Left ventricle myocardium inferior (tissue), 1 donor: ENCODE data around the gene NKAIN2. TPM values are rescaled to one million over a fixed set of nuclear protein-coding genes. Genes with fewer than 3 reads are reported as not detected.
A peak's percentile ranks its signal among the peaks of the same experiment; 100 is the strongest.

Experiments
- DNase-seq: peaks from one replicate; pipeline ENCODE4 v3.0.0-alpha.2; 2020
- H3K27ac ChIP-seq: fragments of 200-600 bp; replicated peaks from 2 replicates; pipeline ENCODE4 v1.8.0; 2021
- H3K27me3 ChIP-seq: fragments of 200-600 bp; 2 replicates; pipeline ENCODE4 v1.8.0; 2021; ENCODE audit warnings: low read depth
- H3K36me3 ChIP-seq: fragments of 200-600 bp; 2 replicates; pipeline ENCODE4 v1.8.0; 2021
- H3K4me1 ChIP-seq: fragments of 200-600 bp; 2 replicates; pipeline ENCODE4 v1.8.0; 2021
- H3K4me3 ChIP-seq: fragments of 200-600 bp; 2 replicates; pipeline ENCODE4 v1.8.0; 2021; ENCODE audit warnings: mild to moderate bottlenecking, moderate library complexity
- H3K9me3 ChIP-seq: fragments of 200-600 bp; replicated peaks from 2 replicates; pipeline ENCODE4 v1.8.0; 2021
- CTCF ChIP-seq: fragments of 200-600 bp; IDR thresholded peaks from 2 replicates; pipeline ENCODE4 v1.8.0; 2021; ENCODE audit warnings: antibody characterized with exemption, mild to moderate bottlenecking, borderline replicate concordance
- intact Hi-C: fragments of 100-400 bp; cut with micrococcal nuclease; formaldehyde crosslinking; loops from one replicate; pipeline ENCODE4 v1.11.0; 2022
- total RNA-seq: library from RNA; stranded (reverse); fragmentation: NEBNext Ultra II Directional; extraction: Animal tissue kit (Norgen Biotek cat#: 25700); gene quantifications from one replicate; pipeline ENCODE4 v1.2.1, GENCODE V29; 2021
- donor health status: DM: no; HTN: yes; CAD: no; lungs with severe emphysema.

The NKAIN2 gene
- total RNA-seq, 1 donor from 2014 or later = 0.22 TPM

GRCh38 chr6:123802351-123802696, 1.3 kb upstream of the NKAIN2 start:
- peaks cover 16% of the 10 kb centered on the region for H3K4me1 ChIP-seq
- DNase-seq = no peak
- TF ChIP-seq CTCF = no peak
- no peaks in the 10 kb centered on the region for H3K9me3 ChIP-seq
- no peak overlapping the region for H3K27ac ChIP-seq
- intact Hi-C loops = no loop called here
- peak overlapping the region; percentile 70 for H3K4me3 ChIP-seq
- H3K27me3 ChIP-seq = peaks cover 90% of the 10 kb centered on the region
- H3K36me3 ChIP-seq = no peaks in the 10 kb centered on the region

GRCh38 chr6:123802697-123803503, 765 bp upstream of the NKAIN2 start:
- peak; percentile 73 for DNase-seq
- no peak overlapping the region for H3K27ac ChIP-seq
- peak overlapping the region; percentile 70 for H3K4me3 ChIP-seq
- H3K4me1 ChIP-seq = peaks cover 16% of the 10 kb centered on the region
- TF ChIP-seq CTCF = peak; percentile 86
- H3K9me3 ChIP-seq = no peaks in the 10 kb centered on the region
- intact Hi-C loops = no loop called here
- H3K36me3 ChIP-seq = no peaks in the 10 kb centered on the region
- H3K27me3 ChIP-seq = peaks cover 94% of the 10 kb centered on the region

- Histone ChIP-seq H3K4me1 (peaks cover 16% of the 10 kb centered on the region), H3K36me3 (no peaks in the 10 kb centered on the region), H3K27ac (no peak overlapping the region), H3K4me3 (peak overlapping the region; percentile 70), H3K27me3 (peaks cover 93% of the 10 kb centered on the region), H3K9me3 (no peaks in the 10 kb centered on the region)
- intact Hi-C loops = no loop called here
- no peak for TF ChIP-seq CTCF
- DNase-seq = peak; percentile 20
Measured at GRCh38 chr6:123804014-123804786, 535 bp downstream of the NKAIN2 start.

- intact Hi-C loops = no loop called here
- no peak for TF ChIP-seq CTCF
- Histone ChIP-seq H3K27me3 (peaks cover 93% of the 10 kb centered on the region), H3K36me3 (no peaks in the 10 kb centered on the region), H3K27ac (no peak overlapping the region), H3K9me3 (no peaks in the 10 kb centered on the region), H3K4me1 (peaks cover 16% of the 10 kb centered on the region), H3K4me3 (no peak overlapping the region)
- DNase-seq = no peak
Measured at GRCh38 chr6:123804787-123805540, 1.3 kb downstream of the NKAIN2 start.

GRCh38 chr6:123805921-123806320, 2.3 kb downstream of the NKAIN2 start:
- intact Hi-C loops = no loop called here
- H3K9me3 ChIP-seq = no peaks in the 10 kb centered on the region
- DNase-seq = no peak
- peaks cover 93% of the 10 kb centered on the region for H3K27me3 ChIP-seq
- H3K4me1 ChIP-seq = peaks cover 16% of the 10 kb centered on the region
- no peak overlapping the region for H3K4me3 ChIP-seq
- no peak overlapping the region for H3K27ac ChIP-seq
- no peaks in the 10 kb centered on the region for H3K36me3 ChIP-seq
- no peak for TF ChIP-seq CTCF
